HG02763 (cell line): ENCODE results near the gene TRIM6.
"Not testable (repeated sequence)": the region's sequence is repeated elsewhere in the genome, so short reads cannot be mapped to it uniquely, and the experiment has no call there.

ENCODE experiments used
- ATAC-seq: cut with Tn5 transposase; IDR thresholded peaks from one replicate; pipeline ENCODE4 v1.9.1; 2021; ENCODE audit warnings: mild to moderate bottlenecking, moderate library complexity; ENCODE audit not compliant: unreplicated experiment

TRIM6 gene

GRCh38 chr11:5596607-5597201 lies at the start of gene TRIM6:
Gene TRIM6, plus strand, starts transcription at chr11:5596637. Its CDS starts 261 bp downstream, at chr11:5596898.
- no peak for ATAC-seq

DNA sequence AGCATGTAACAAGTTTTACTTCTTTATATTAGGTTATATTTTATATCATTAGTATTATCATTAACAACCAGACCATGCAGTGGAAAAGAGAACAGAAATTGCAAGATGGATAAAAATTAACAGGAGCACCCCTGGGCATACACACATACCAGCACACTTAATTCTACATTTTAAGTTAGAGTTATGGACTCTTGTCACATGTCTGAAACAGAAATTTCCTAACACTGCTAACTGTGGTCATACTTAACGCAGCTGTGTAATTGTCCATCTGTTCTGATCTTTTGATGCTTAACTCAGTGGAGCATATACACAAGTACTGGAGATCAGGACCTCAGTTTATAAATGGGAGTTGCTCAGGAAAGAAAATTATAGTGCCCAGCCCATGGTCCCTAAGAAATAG lies 48.5 kb upstream of the TRIM6 start:
- ATAC-seq = peak; percentile 52

GRCh38 chr11:5548440-5548839 lies 48.0 kb upstream of the TRIM6 start, which contains the start of gene OR52H1:
Gene OR52H1, minus strand, starts transcription at chr11:5548540. Its CDS starts 3,035 bp downstream, at chr11:5545505.
- no peak for ATAC-seq

DNA sequence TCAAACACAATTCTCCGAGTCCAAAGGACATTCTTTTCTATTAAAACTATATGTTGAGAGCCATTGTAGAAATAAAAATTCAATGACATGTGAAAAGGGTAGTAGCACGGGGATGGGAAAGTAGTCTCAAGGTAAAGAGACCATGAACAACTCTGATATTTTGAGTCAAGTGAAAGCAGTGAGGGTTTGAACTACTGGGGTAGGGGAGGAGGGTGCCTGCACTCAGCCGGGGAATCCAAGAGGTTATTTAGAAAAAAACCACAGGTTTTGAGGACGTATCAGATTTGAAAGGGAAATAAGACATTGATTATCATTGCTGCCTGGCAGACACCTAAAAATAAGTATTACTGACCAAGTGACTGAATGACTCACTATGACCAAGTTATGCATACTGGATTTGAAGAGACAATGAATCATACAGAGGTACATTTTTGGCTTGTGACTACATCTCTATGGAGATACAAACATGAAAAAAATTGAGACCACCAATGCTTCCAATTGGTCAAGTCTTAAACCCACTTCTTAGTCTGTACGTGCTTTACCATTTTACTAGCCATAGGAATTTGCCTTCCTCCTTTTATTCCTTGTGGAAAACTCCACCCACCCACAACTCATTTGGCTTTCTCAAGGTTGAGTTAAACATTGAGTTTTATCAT lies 45.9 kb upstream of the TRIM6 start:
- peak; percentile 48 for ATAC-seq

GRCh38 chr11:5553343-5553742 lies 43.1 kb upstream of the TRIM6 start:
- no peak for ATAC-seq

- no peak for ATAC-seq
Observed at GRCh38 chr11:5556596-5557188, 39.7 kb upstream of the TRIM6 start.

DNA sequence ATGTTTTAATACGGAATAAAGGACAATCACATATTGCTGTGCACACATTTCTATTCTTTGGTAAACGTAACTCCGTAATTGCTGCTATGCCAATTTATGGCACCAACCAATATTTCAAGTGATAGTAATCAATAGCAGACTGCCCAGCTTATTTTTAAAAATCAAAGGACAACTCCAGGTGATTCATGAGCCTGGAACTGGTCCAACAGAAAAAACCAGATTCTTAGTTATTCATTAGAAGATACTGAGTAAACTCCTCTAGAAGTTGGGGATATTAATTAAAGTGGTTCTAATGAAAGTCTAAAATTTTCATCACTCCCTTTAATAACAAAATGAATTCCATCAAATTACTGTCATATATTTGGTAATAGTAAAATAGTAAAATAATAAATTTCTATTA lies 38.7 kb upstream of the TRIM6 start:
- ATAC-seq = no peak

GRCh38 chr11:5564259-5565019 lies 32.0 kb upstream of the TRIM6 start:
- ATAC-seq = no peak

- no peak for ATAC-seq
Observed at GRCh38 chr11:5574654-5575053, 21.8 kb upstream of the TRIM6 start.

- ATAC-seq = no peak
Observed at GRCh38 chr11:5575152-5575551, 21.3 kb upstream of the TRIM6 start.

- ATAC-seq = no peak
Observed at GRCh38 chr11:5577101-5577500, 19.3 kb upstream of the TRIM6 start.

DNA sequence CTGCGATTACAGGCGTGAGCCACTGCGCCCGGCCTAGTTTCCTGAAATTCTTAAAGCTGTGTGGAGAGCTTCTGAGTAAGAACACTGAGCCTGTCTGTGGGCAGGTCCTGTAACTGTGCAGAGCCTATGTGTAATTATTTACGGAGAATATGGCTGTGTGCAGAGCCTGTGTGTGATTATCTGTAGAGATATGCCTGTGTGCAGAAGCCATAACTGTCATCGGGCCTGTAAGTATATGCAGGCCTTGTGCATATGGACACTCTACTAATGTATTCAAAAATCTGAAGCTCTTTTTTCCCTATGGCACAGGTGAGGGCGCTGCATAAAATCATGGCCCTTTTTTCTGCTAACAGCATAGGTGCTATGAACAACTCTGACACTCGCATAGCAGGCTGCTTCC lies 15.9 kb upstream of the TRIM6 start, which contains the start of gene OR52B6:
Gene OR52B6 (plus strand): TSS at position 301 of the 400 bp plus-strand sequence. CDS start 0 bp downstream, at position 301.
- ATAC-seq = no peak

DNA sequence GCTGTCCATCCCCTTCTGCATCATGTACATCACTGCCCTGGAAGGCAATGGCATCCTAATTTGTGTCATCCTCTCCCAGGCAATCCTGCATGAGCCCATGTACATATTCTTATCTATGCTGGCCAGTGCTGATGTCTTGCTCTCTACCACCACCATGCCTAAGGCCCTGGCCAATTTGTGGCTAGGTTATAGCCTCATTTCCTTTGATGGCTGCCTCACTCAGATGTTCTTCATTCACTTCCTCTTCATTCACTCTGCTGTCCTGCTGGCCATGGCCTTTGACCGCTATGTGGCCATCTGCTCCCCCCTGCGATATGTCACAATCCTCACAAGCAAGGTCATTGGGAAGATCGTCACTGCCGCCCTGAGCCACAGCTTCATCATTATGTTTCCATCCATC lies 15.4 kb upstream of the TRIM6 start:
- no peak for ATAC-seq

DNA sequence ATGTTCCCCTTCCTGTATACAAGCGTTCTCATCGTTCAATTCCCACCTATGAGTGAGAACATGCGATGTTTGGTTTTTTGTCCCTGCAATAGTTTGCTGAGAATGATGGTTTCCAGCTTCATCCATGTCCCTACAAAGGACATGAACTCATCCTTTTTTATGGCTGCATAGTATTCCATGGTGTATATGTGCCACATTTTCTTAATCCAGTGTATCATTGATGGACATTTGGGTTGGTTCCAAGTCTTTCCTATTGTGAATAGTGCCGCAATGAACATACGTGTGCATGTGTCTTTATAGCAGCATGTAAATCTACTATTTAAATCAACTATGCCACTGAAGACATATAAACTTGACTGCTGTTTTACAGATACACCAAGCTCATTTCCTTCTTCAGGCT lies 12.0 kb upstream of the TRIM6 start:
- not testable (repeated sequence) for ATAC-seq

- not testable (repeated sequence) for ATAC-seq
Observed at GRCh38 chr11:5589906-5590305, 6.5 kb upstream of the TRIM6 start.

DNA sequence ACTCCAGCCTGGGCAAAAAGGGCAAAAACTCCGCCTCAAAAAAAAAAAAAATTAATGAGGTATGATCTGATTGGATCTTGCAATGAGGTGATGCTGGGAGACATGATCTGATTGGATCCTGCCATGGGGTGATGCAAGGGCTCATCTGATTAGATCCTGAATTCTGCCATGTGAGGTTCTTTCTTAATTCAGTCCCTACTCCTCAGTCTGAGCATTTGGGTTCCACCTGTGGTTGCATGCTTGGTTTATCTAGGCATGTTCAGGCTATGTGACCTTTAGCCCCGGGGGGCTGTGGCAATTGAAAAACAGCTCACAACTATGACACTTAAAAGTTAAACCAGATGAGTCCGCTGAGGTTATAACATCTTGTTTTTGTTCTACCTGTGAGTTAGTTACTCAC lies 4.8 kb upstream of the TRIM6 start:
- no peak for ATAC-seq

GRCh38 chr11:5592615-5593014 lies 3.8 kb upstream of the TRIM6 start:
- no peak for ATAC-seq

- no peak for ATAC-seq
Observed at GRCh38 chr11:5593146-5593545, 3.3 kb upstream of the TRIM6 start.

GRCh38 chr11:5597953-5598352 lies 1.5 kb downstream of the TRIM6 start:
- ATAC-seq = no peak

- peak; percentile 86 for ATAC-seq
Observed at GRCh38 chr11:5600374-5600851, 4.0 kb downstream of the TRIM6 start.

DNA sequence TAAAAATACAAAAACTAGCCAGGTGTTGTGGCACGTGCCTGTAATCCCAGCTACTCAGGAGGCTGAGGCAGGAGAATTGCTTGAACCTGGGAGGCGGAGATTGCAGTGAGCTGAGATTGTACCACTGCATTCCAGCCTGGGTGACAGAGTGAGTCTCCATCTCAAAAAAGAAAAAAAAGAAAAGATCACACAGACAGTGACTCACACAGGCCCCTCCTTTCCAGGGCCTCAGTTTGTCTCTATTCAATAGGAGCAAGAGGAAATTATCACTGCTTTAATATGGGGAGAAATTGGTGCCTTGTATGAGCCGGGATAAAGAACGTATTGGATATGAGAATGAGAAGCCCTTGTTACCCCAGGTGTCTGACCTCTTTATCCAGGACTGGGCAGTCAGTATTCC lies 6.4 kb downstream of the TRIM6 start:
- not testable (repeated sequence) for ATAC-seq
